Activated naive CD8-positive, alpha-beta T cell treated with anti-CD3 and anti-CD28 coated beads, Interleukin-2, amount 10 ng/mL, durations not matched to agents 7 days and 5 days (primary cell): ENCODE data around the gene CYGB. TPM values are rescaled to one million over a fixed set of nuclear protein-coding genes. Genes with fewer than 3 reads are reported as not detected.
A peak's percentile ranks its signal among the peaks of the same experiment; 100 is the strongest.

Experiments used
- ATAC-seq: fragments of 150-1000 bp; cut with Tn5 transposase; one replicate; pipeline ENCODE4 v1.10.0; 2021; ENCODE audit warnings: low read depth, moderate library complexity
- POLR2A ChIA-PET: fragments of 350-600 bp; sonication (Branson Sonifier 250); formaldehyde crosslinking; loops from one replicate; lab custom pipeline; 2021; ENCODE audit warnings: antibody characterized with exemption; lab: Charles Lee
- DNase-seq: peaks from one replicate; pipeline ENCODE4 v3.0.0; 2021
- H3K27ac Mint-ChIP-seq: one replicate; pipeline ENCODE4 v1.8.0; 2022; ENCODE audit warnings: mild to moderate bottlenecking, mixed read lengths
- H3K27me3 Mint-ChIP-seq: one replicate; pipeline ENCODE4 v1.8.0; 2022; ENCODE audit warnings: mild to moderate bottlenecking, moderate library complexity, mixed read lengths
- H3K36me3 Mint-ChIP-seq: one replicate; pipeline ENCODE4 v1.8.0; 2021; ENCODE audit warnings: mild to moderate bottlenecking, mixed read lengths
- H3K4me1 Mint-ChIP-seq: one replicate; pipeline ENCODE4 v1.8.0; 2021; ENCODE audit warnings: mixed read lengths
- H3K4me3 Mint-ChIP-seq: one replicate; pipeline ENCODE4 v1.8.0; 2022; ENCODE audit warnings: mild to moderate bottlenecking, moderate library complexity, mixed read lengths
- H3K9me3 Mint-ChIP-seq: one replicate; pipeline ENCODE4 v1.8.0; 2021; ENCODE audit warnings: mixed read lengths
- total RNA-seq, 2 experiments: library from RNA; stranded (reverse); gene quantifications; one replicate each; pipeline ENCODE4 v1.2.3, GENCODE V29; 2021

CYGB gene
- total RNA-seq, 2 experiments from 2014 or later, result 0.37 TPM; not detected in 1

DNA sequence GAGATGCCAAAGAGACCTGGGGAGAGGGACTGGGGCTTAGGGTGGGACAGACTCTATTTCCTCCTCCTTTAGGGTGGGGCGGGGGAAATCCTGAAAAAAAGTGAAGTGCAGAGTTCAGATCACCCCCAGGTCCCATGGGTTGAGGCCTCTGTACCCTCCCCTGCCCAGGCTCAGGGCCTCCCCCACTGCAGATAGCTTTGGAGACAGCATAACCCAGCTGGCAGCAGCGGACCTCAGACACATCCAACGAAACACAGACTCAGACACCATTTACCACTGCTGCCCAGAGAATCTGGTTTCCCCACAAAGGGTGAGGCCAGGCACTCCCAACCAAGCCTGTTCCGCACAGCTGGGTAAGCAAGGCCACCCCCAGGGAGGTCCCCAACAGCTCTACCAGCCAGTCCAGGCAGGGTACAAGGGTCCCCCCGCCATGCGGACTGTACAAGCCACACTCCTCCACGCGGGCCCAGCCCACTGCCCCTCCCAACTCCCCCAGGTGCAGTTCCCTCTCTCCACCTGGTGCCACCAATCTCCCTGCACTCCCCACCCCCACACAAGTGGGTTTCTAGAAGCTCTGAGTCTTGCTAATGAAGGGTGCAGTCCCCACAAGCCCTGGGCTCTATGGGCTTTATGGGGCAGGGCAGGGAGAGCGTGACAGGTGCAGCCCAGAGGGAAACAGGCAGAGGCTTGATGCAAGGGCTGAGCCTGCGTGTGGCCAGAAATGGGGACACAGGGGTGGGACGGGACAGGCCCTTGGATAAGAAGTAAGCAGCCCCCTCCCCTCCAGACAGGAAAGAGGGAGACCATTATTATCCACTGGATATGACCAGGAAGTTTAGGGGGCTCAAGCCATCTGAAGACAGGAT lies 45.2 kb downstream of the CYGB start:
- POLR2A ChIA-PET, result interaction anchor here (0.6 to 4.9 kb wide), 13 partner anchors 7 to 1754 kb away, joined by 3 to 35 read pairs (median 4); partner anchors contain the start of genes PRPSAP1 and RHBDF2

GRCh38 chr17:76491271-76492122 lies 46.0 kb downstream of the CYGB start:
- POLR2A ChIA-PET, result interaction anchor here (0.9 to 4.9 kb wide), 9 partner anchors 8 to 138 kb away, joined by 3 to 35 read pairs (median 6); partner anchors contain the start of genes PRPSAP1 and RHBDF2
- Mint-ChIP-seq H3K4me1 (peaks cover 33% of the 10 kb centered on the region), H3K36me3 (peaks cover 7% of the 10 kb centered on the region), H3K9me3 (no peaks in the 10 kb centered on the region), H3K4me3 (peak overlapping the region; percentile 86), H3K27me3 (no peaks in the 10 kb centered on the region), H3K27ac (peak overlapping the region; percentile 98)
- DNase-seq, result peak; percentile 66
- ATAC-seq, result peak; percentile 57

More for the DNA sequence above, 45.2 kb downstream of the CYGB start:
- peak; percentile 65 for DNase-seq
- peaks cover 7% of the 10 kb centered on the region for H3K36me3 Mint-ChIP-seq
- no peaks in the 10 kb centered on the region for H3K9me3 Mint-ChIP-seq
- peak overlapping the region; percentile 98 for H3K27ac Mint-ChIP-seq
- H3K4me3 Mint-ChIP-seq, result peak overlapping the region; percentile 86
- peaks cover 39% of the 10 kb centered on the region for H3K4me1 Mint-ChIP-seq
- H3K27me3 Mint-ChIP-seq, result no peaks in the 10 kb centered on the region
- ATAC-seq, result peak; percentile 28

GRCh38 chr17:76490112-76490710 lies 47.3 kb downstream of the CYGB start:
- POLR2A ChIA-PET, result interaction anchor here (1.4 to 4.9 kb wide), 5 partner anchors 9 to 38 kb away, joined by 3 to 35 read pairs (median 7); partner anchors contain the start of gene RHBDF2
- no peaks in the 10 kb centered on the region for H3K27me3 Mint-ChIP-seq
- H3K9me3 Mint-ChIP-seq, result no peaks in the 10 kb centered on the region
- peak overlapping the region; percentile 98 for H3K27ac Mint-ChIP-seq
- DNase-seq, result no peak
- H3K36me3 Mint-ChIP-seq, result peaks cover 11% of the 10 kb centered on the region
- H3K4me3 Mint-ChIP-seq, result no peak overlapping the region
- ATAC-seq, result no peak
- peaks cover 36% of the 10 kb centered on the region for H3K4me1 Mint-ChIP-seq

DNA sequence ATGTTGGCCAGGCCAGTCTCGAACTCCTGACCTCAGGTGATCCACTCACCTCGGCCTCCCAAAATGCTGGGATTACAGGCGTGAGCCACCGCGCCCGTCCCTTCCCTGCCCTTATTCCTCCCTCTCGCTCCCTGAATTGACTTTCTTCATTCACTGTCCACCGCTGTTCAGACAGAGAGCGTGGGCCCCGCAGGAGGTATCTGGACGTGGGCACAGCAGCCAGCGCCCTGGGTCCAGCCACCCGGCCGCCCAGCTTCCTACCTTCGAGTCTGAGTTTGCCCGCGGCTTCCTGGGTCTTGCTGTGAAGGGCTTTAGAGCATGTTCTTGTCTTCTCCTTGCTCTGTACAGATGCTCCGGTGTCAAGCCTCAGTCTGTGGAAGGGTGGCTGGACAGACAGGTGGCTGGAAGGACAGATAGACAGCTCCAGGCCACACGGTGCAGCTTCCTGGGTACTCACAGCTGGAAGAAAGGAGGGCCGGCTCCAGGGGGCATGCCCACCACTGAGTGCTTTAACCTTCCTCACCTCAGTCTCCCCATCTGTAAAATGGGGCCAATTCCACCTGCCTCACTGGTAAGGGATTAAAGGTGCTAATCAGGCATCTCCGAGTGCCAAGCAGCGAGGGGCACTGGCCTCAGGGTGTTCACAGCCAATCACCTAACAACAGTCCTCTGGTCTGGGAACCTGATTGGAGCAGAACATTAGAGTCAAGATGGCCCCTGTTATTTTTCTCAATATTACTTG lies 49.9 kb downstream of the CYGB start:
- peaks cover 24% of the 10 kb centered on the region for H3K4me1 Mint-ChIP-seq
- ATAC-seq (no peak), DNase-seq (no peak)
- peaks cover 17% of the 10 kb centered on the region for H3K36me3 Mint-ChIP-seq
- POLR2A ChIA-PET, result interaction anchor here (1.7 kb wide), 1 partner anchor 12 kb away, joined by 4 read pairs; no protein-coding TSS in a partner anchor
- H3K27ac Mint-ChIP-seq, result no peak overlapping the region
- no peaks in the 10 kb centered on the region for H3K9me3 Mint-ChIP-seq
- H3K4me3 Mint-ChIP-seq, result no peak overlapping the region
- no peaks in the 10 kb centered on the region for H3K27me3 Mint-ChIP-seq

GRCh38 chr17:76485569-76485968 lies 51.9 kb downstream of the CYGB start:
- Mint-ChIP-seq H3K36me3 (peaks cover 23% of the 10 kb centered on the region), H3K4me3 (no peak overlapping the region), H3K4me1 (peaks cover 22% of the 10 kb centered on the region), H3K9me3 (no peaks in the 10 kb centered on the region), H3K27me3 (no peaks in the 10 kb centered on the region), H3K27ac (no peak overlapping the region)
- DNase-seq, result no peak
- POLR2A ChIA-PET, result interaction anchor here (0.6 kb wide), 1 partner anchor 19 kb away, joined by 3 read pairs; no protein-coding TSS in a partner anchor
- ATAC-seq, result no peak

DNA sequence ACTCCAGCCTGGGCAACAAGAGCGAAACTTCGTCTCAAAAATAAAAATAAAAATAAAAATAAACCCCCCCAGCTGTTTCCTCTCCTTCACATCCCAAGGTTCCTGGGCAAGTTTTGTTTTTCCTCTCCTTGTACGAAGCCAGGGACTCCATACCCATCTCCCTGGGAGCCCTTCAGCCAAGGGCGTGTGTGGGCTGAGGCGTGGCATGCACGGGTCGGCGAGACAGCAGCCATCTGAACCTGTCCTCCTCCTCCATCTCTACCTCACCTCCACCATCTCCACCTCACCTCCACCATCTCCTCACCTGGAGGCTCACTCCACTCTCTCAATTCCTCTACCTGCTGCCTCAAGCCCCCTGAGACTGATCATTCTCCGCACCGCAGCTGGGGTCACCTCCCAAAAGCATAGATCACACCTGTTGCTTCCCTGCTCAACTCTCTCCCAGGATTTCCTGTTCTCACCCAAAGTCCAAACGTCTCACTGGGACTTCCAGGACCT lies 53.2 kb downstream of the CYGB start:
- Mint-ChIP-seq H3K9me3 (no peaks in the 10 kb centered on the region), H3K4me3 (no peak overlapping the region), H3K4me1 (peaks cover 24% of the 10 kb centered on the region), H3K36me3 (peaks cover 24% of the 10 kb centered on the region), H3K27ac (peak overlapping the region; percentile 4), H3K27me3 (no peaks in the 10 kb centered on the region)
- no peak for DNase-seq
- no peak for ATAC-seq
- POLR2A ChIA-PET, result no interaction called here

GRCh38 chr17:76481071-76481655 lies 56.3 kb downstream of the CYGB start:
- Mint-ChIP-seq H3K4me1 (peaks cover 19% of the 10 kb centered on the region), H3K4me3 (peak overlapping the region; percentile 37), H3K27me3 (no peaks in the 10 kb centered on the region), H3K27ac (peak overlapping the region; percentile 82), H3K9me3 (no peaks in the 10 kb centered on the region), H3K36me3 (peaks cover 18% of the 10 kb centered on the region)
- POLR2A ChIA-PET, result interaction anchor here (0.5 to 2.4 kb wide), 8 partner anchors 9 to 428 kb away, joined by 3 to 22 read pairs (median 4); partner anchors contain the start of gene RHBDF2
- peak; percentile 69 for ATAC-seq
- DNase-seq, result peak; percentile 47

DNA sequence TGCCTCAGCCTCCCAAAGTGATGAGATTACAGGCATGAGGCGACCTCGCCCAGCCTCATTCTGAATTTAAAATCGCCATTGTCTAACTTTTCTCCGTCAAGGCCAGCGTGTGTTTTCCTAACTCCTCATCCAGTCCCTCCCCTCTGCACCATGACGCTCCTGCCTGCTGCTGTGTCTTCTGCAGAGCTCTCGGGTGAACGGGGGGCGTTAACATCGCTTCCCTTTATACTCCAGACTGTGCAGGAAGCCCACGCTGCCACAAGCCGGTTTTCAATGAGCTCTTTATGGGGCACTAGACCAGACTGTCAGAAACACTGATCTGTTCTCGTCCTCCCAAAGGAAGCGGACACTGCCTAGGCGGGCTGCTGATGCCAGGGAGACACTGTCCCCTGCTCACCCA lies 56.9 kb downstream of the CYGB start:
- Mint-ChIP-seq H3K27ac (peak overlapping the region; percentile 82), H3K4me3 (peak overlapping the region; percentile 37), H3K4me1 (peaks cover 16% of the 10 kb centered on the region), H3K9me3 (no peaks in the 10 kb centered on the region), H3K27me3 (no peaks in the 10 kb centered on the region), H3K36me3 (peaks cover 16% of the 10 kb centered on the region)
- DNase-seq (no peak), ATAC-seq (peak; percentile 83)
- POLR2A ChIA-PET, result interaction anchor here (1.0 to 2.4 kb wide), 7 partner anchors 10 to 231 kb away, joined by 3 to 22 read pairs (median 3); partner anchors contain the start of gene RHBDF2

DNA sequence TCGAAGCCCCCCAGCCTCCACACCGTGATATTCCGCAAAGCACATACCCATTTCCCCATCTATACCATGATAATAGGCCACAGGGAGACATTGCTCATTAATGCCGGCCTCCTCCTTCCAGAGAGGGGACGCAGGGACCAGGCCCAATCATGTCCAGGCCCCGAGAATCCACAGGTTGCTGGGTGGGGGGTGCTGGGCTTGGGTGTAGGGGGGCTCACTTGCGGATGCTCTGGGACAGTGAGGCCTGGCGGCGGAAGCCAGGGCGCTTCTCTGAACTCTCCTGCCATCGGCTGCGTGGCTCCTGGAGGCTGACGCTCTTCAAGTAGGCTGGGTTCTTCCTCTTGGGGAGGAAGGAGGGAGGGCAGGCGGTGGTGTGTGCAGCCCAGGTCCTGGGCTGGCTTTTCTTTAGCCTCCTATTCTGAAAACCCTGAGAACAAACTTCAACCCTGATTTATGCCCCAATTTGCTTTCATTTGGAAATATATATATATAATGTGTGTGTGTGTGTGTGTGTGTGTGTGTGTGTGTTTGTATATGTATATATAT lies 57.9 kb downstream of the CYGB start:
- H3K36me3 Mint-ChIP-seq, result peaks cover 13% of the 10 kb centered on the region
- no peak overlapping the region for H3K4me3 Mint-ChIP-seq
- H3K27ac Mint-ChIP-seq, result no peak overlapping the region
- H3K9me3 Mint-ChIP-seq, result no peaks in the 10 kb centered on the region
- H3K27me3 Mint-ChIP-seq, result no peaks in the 10 kb centered on the region
- DNase-seq (no peak), ATAC-seq (no peak)
- H3K4me1 Mint-ChIP-seq, result peaks cover 15% of the 10 kb centered on the region
- POLR2A ChIA-PET, result interaction anchor here (1.0 to 2.4 kb wide), 5 partner anchors 11 to 232 kb away, joined by 3 to 22 read pairs (median 6); partner anchors contain the start of gene RHBDF2

- Mint-ChIP-seq H3K9me3 (no peaks in the 10 kb centered on the region), H3K27ac (no peak overlapping the region), H3K4me1 (peaks cover 15% of the 10 kb centered on the region), H3K4me3 (no peak overlapping the region), H3K36me3 (peaks cover 9% of the 10 kb centered on the region), H3K27me3 (no peaks in the 10 kb centered on the region)
- ATAC-seq, result no peak
- POLR2A ChIA-PET, result no interaction called here
- DNase-seq, result no peak
Observed at GRCh38 chr17:76478730-76479514, 58.6 kb downstream of the CYGB start.

GRCh38 chr17:76478097-76478496 lies 59.4 kb downstream of the CYGB start:
- Mint-ChIP-seq H3K27me3 (no peaks in the 10 kb centered on the region), H3K9me3 (no peaks in the 10 kb centered on the region), H3K4me1 (peaks cover 15% of the 10 kb centered on the region), H3K27ac (no peak overlapping the region), H3K4me3 (no peak overlapping the region), H3K36me3 (peaks cover 9% of the 10 kb centered on the region)
- POLR2A ChIA-PET, result interaction anchor here (1.0 kb wide), 1 partner anchor 15 kb away, joined by 4 read pairs; no protein-coding TSS in a partner anchor
- no peak for DNase-seq
- ATAC-seq, result no peak
